PFSK-1 (cell line): ENCODE measurements around the gene NEXN.

Experiments used
- FOXP2 ChIP-seq: optimal IDR thresholded peaks from 2 replicates; pipeline ENCODE3; 2011; ENCODE audit warnings: borderline replicate concordance, control low read depth, inconsistent platforms; ENCODE audit not compliant: insufficient read depth; ENCODE audit errors: extremely low read length, extremely low read depth
- POLR2AphosphoS5 ChIP-seq: IDR thresholded peaks from 2 replicates; pipeline ENCODE4 v1.6.1; 2012; ENCODE audit warnings: low read depth, mild to moderate bottlenecking, control low read depth, low read length, moderate library complexity
- SIN3A ChIP-seq: IDR thresholded peaks from 2 replicates; pipeline ENCODE4 v1.6.1; 2012; ENCODE audit warnings: mild to moderate bottlenecking, low read length, moderate library complexity, borderline replicate concordance; ENCODE audit not compliant: insufficient read depth
- TAF1 ChIP-seq: IDR thresholded peaks from 2 replicates; pipeline ENCODE4 v1.6.1; 2012; ENCODE audit warnings: low read length, control low read depth, borderline replicate concordance; ENCODE audit not compliant: insufficient read depth
- TF ChIP-seq, protein P1 (sequence below), 2 experiments: IDR thresholded peaks; 2 replicates each; pipeline versions ENCODE4 v1.6.1 to v1.8.0; 2011 to 2012; ENCODE audit warnings: low read depth in 2 of 2, low read length in 2 of 2, control low read depth in 1 of 2, inconsistent platforms in 1 of 2, mild to moderate bottlenecking in 1 of 2, moderate library complexity in 1 of 2; ENCODE audit not compliant: insufficient read depth in 1 of 2

DNA sequence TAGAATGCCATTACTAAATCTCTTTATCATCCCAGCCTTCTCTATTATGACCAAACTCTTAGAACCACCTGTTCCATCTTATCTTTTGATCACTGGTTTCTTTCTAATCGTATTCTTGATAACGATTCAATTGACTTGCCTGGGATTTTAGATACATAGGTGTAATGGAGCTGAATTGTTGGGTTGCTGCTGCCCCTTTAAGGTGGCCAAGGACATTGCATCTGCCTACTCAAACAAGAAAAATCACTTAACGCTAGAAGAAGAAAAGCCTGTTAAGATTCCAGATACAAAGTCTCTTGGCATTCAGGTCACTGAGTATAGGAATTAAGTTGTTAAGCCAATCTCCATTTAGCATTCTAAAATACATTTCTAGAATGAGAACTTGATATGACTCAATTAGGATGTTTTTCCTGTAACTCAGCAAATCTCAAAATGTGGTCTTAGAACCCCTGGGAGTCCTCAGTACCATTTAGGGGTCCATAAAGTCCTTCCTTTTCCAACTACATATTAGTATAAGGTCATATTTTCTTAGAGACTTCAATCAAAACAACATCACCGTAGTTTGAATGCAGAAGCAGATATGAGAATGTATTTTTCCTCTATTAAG lies 12.4 kb downstream of the NEXN start:
- TF ChIP-seq POLR2AphosphoS5 (no peak), SIN3A (no peak), TAF1 (no peak), FOXP2 (no peak)
- TF ChIP-seq, protein P1, sequence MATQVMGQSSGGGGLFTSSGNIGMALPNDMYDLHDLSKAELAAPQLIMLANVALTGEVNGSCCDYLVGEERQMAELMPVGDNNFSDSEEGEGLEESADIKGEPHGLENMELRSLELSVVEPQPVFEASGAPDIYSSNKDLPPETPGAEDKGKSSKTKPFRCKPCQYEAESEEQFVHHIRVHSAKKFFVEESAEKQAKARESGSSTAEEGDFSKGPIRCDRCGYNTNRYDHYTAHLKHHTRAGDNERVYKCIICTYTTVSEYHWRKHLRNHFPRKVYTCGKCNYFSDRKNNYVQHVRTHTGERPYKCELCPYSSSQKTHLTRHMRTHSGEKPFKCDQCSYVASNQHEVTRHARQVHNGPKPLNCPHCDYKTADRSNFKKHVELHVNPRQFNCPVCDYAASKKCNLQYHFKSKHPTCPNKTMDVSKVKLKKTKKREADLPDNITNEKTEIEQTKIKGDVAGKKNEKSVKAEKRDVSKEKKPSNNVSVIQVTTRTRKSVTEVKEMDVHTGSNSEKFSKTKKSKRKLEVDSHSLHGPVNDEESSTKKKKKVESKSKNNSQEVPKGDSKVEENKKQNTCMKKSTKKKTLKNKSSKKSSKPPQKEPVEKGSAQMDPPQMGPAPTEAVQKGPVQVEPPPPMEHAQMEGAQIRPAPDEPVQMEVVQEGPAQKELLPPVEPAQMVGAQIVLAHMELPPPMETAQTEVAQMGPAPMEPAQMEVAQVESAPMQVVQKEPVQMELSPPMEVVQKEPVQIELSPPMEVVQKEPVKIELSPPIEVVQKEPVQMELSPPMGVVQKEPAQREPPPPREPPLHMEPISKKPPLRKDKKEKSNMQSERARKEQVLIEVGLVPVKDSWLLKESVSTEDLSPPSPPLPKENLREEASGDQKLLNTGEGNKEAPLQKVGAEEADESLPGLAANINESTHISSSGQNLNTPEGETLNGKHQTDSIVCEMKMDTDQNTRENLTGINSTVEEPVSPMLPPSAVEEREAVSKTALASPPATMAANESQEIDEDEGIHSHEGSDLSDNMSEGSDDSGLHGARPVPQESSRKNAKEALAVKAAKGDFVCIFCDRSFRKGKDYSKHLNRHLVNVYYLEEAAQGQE (IDR thresholded peaks at IDR 0.05; ENCODE audit: insufficient read depth in 1 of 2, low read depth in 2 of 2, low read length in 2 of 2), result no peak
